Measurements from ENCODE around the gene GLIPR2. TPM values are rescaled to one million over a fixed set of nuclear protein-coding genes. Genes with fewer than 3 reads are reported as not detected.

The GLIPR2 gene
- total and polyA plus RNA-seq, 2 of the 13 experiments (the other 11 are each of a cell fraction or from before 2014, with no cell fraction given): 0.08 to 0.42 TPM

- TF ChIP-seq, protein P1, sequence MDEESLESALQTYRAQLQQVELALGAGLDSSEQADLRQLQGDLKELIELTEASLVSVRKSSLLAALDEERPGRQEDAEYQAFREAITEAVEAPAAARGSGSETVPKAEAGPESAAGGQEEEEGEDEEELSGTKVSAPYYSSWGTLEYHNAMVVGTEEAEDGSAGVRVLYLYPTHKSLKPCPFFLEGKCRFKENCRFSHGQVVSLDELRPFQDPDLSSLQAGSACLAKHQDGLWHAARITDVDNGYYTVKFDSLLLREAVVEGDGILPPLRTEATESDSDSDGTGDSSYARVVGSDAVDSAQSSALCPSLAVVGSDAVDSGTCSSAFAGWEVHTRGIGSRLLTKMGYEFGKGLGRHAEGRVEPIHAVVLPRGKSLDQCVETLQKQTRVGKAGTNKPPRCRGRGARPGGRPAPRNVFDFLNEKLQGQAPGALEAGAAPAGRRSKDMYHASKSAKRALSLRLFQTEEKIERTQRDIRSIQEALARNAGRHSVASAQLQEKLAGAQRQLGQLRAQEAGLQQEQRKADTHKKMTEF (CRISPR knock-in tag; IDR thresholded peaks at IDR 0.05): no peak
- TF ChIP-seq NFIB (CRISPR knock-in tag; IDR thresholded peaks at IDR 0.05; ENCODE audit: borderline replicate concordance): no peak
- 0 out of 2 replicates have a peak, but pooled peaks have one; percentile 36 for TF ChIP-seq ZNF790 (CRISPR knock-in tag; IDR thresholded peaks at IDR 0.05; ENCODE audit: borderline replicate concordance)
- 0 out of 2 replicates have a peak, but pooled peaks have one; percentile 23 for TF ChIP-seq THRA (CRISPR knock-in tag; IDR thresholded peaks at IDR 0.05; ENCODE audit: borderline replicate concordance)
- no peak for TF ChIP-seq ZNF264 (CRISPR knock-in tag; IDR thresholded peaks at IDR 0.05)
- TF ChIP-seq SNAPC5 (CRISPR knock-in tag; IDR thresholded peaks at IDR 0.05; ENCODE audit: borderline replicate concordance): no peak
- no peak for TF ChIP-seq ZNF777 (CRISPR knock-in tag; IDR thresholded peaks at IDR 0.05)
- 0 out of 2 replicates have a peak, but pooled peaks have one; percentile 15 for TF ChIP-seq SAP130 (CRISPR knock-in tag; IDR thresholded peaks at IDR 0.05; ENCODE audit: low read depth)
- no peak for TF ChIP-seq KDM6A (CRISPR knock-in tag; IDR thresholded peaks at IDR 0.05; ENCODE audit: low read depth)
- no peak for TF ChIP-seq ZNF605 (CRISPR knock-in tag; IDR thresholded peaks at IDR 0.05)
- TF ChIP-seq ZNF326 (CRISPR knock-in tag; IDR thresholded peaks at IDR 0.05; ENCODE audit: borderline replicate concordance): no peak
- TF ChIP-seq TCF12 (IDR thresholded peaks at IDR 0.05): no peak
- no peak for TF ChIP-seq TCF12 (CRISPR knock-in tag; IDR thresholded peaks at IDR 0.05)
- no peak for TF ChIP-seq MATR3 (CRISPR knock-in tag; IDR thresholded peaks at IDR 0.05)
- TF ChIP-seq MIXL1 (CRISPR knock-in tag; IDR thresholded peaks at IDR 0.05): 0 out of 2 replicates have a peak, but pooled peaks have one; percentile 18
- 0 out of 4 replicates have a peak, but pooled peaks of 1 of the 2 experiments have one; percentile 29 for TF ChIP-seq KLF16 (CRISPR knock-in tag; IDR thresholded peaks at IDR 0.05)
- no peak for TF ChIP-seq PLRG1 (conservative IDR thresholded peaks at IDR 0.05)
- peak; percentile 92 for TF ChIP-seq SMC3 (IDR thresholded peaks at IDR 0.05; ENCODE audit: low read length)
- TF ChIP-seq, protein P2, sequence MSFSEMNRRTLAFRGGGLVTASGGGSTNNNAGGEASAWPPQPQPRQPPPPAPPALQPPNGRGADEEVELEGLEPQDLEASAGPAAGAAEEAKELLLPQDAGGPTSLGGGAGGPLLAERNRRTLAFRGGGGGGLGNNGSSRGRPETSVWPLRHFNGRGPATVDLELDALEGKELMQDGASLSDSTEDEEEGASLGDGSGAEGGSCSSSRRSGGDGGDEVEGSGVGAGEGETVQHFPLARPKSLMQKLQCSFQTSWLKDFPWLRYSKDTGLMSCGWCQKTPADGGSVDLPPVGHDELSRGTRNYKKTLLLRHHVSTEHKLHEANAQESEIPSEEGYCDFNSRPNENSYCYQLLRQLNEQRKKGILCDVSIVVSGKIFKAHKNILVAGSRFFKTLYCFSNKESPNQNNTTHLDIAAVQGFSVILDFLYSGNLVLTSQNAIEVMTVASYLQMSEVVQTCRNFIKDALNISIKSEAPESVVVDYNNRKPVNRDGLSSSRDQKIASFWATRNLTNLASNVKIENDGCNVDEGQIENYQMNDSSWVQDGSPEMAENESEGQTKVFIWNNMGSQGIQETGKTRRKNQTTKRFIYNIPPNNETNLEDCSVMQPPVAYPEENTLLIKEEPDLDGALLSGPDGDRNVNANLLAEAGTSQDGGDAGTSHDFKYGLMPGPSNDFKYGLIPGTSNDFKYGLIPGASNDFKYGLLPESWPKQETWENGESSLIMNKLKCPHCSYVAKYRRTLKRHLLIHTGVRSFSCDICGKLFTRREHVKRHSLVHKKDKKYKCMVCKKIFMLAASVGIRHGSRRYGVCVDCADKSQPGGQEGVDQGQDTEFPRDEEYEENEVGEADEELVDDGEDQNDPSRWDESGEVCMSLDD (CRISPR knock-in tag; IDR thresholded peaks at IDR 0.05; ENCODE audit: borderline replicate concordance): no peak
- no peak for TF ChIP-seq SP140L (CRISPR knock-in tag; IDR thresholded peaks at IDR 0.05; ENCODE audit: borderline replicate concordance)
- no peak for TF ChIP-seq MAFG (CRISPR knock-in tag; IDR thresholded peaks at IDR 0.05)
- TF ChIP-seq HES4 (CRISPR knock-in tag; IDR thresholded peaks at IDR 0.05; ENCODE audit: borderline replicate concordance): no peak
- TF ChIP-seq, protein P3, sequence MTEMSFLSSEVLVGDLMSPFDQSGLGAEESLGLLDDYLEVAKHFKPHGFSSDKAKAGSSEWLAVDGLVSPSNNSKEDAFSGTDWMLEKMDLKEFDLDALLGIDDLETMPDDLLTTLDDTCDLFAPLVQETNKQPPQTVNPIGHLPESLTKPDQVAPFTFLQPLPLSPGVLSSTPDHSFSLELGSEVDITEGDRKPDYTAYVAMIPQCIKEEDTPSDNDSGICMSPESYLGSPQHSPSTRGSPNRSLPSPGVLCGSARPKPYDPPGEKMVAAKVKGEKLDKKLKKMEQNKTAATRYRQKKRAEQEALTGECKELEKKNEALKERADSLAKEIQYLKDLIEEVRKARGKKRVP (CRISPR knock-in tag; IDR thresholded peaks at IDR 0.05): no peak
- TF ChIP-seq HOXD1 (CRISPR knock-in tag; IDR thresholded peaks at IDR 0.05): no peak
- peak; percentile 44; the same call in 1 of the 2 replicates for TF ChIP-seq GATAD2A (CRISPR knock-in tag; IDR thresholded peaks at IDR 0.05)
These were observed 33.6 kb upstream of the GLIPR2 start (continued) for GRCh38 chr9:36102742-36103495.
